Common myeloid progenitor, CD34-positive (primary cell): ENCODE results near the gene CACNG4.

Experiments used
- CTCF ChIA-PET: fragments of 350-600 bp; sonication (Branson Sonifier 250); formaldehyde crosslinking; loops from one replicate; lab custom pipeline; 2021; ENCODE audit warnings: antibody characterized with exemption; lab: Charles Lee
- POLR2A ChIA-PET: fragments of 350-600 bp; sonication (Branson Sonifier 250); formaldehyde crosslinking; loops from one replicate; lab custom pipeline; 2021; ENCODE audit warnings: antibody characterized with exemption; lab: Charles Lee
- DNase-seq, 3 donors: peaks; one replicate each; pipeline versions ENCODE4 v3.0.0 to v3.0.0-alpha.2; 2013
- H3K27ac ChIP-seq, 2 experiments: 1 replicate in 1 of 2; 2 replicates in 1 of 2; pipeline ENCODE4 v1.7.0; 2013; ENCODE audit warnings: inconsistent platforms in 2 of 2, low read length in 2 of 2, mild to moderate bottlenecking in 2 of 2, low read depth in 1 of 2, moderate library complexity in 1 of 2; ENCODE audit not compliant: severe bottlenecking in 2 of 2, insufficient read depth in 1 of 2, poor library complexity in 1 of 2
- H3K27me3 ChIP-seq, 5 experiments: replicated peaks in 2 of 5; 1 replicate in 3 of 5; 2 replicates in 2 of 5; pipeline versions ENCODE4 v1.6.1 to v1.7.0; 2013; ENCODE audit warnings: low read length in 4 of 5, mild to moderate bottlenecking in 2 of 5, moderate library complexity in 2 of 5, inconsistent platforms in 1 of 5; ENCODE audit not compliant: insufficient read depth in 5 of 5, control insufficient read depth in 4 of 5
- H3K36me3 ChIP-seq, 4 experiments: 1 replicate in 2 of 4; 2 replicates in 2 of 4; pipeline versions ENCODE4 v1.6.1 to v1.7.0; 2013; ENCODE audit warnings: low read length in 3 of 4, control low read depth in 1 of 4, mild to moderate bottlenecking in 1 of 4; ENCODE audit not compliant: control insufficient read depth in 4 of 4, insufficient read depth in 4 of 4
- H3K4me1 ChIP-seq, 4 experiments: 1 replicate in 3 of 4; 2 replicates in 1 of 4; pipeline versions ENCODE4 v1.6.1 to v1.7.1; 2013; ENCODE audit warnings: low read length in 3 of 4, mild to moderate bottlenecking in 3 of 4, control low read depth in 1 of 4, inconsistent platforms in 1 of 4, moderate library complexity in 1 of 4; ENCODE audit not compliant: control insufficient read depth in 4 of 4, insufficient read depth in 4 of 4; ENCODE audit errors: control extremely low read depth in 1 of 4
- H3K4me3 ChIP-seq, 7 experiments: 1 replicate in 4 of 7; 2 replicates in 3 of 7; pipeline versions ENCODE4 v1.5.1 to v1.7.0; 2013; ENCODE audit warnings: mild to moderate bottlenecking in 7 of 7, low read length in 6 of 7, moderate library complexity in 6 of 7, inconsistent platforms in 2 of 7, low read depth in 2 of 7, control low read depth in 1 of 7; ENCODE audit not compliant: insufficient read depth in 4 of 7, control insufficient read depth in 1 of 7; ENCODE audit errors: extremely low read depth in 1 of 7
- H3K9me3 ChIP-seq, 5 experiments: 1 replicate in 4 of 5; 2 replicates in 1 of 5; pipeline versions ENCODE4 v1.6.1 to v1.7.1; 2013; ENCODE audit warnings: low read length in 4 of 5, mild to moderate bottlenecking in 2 of 5, inconsistent platforms in 1 of 5, low read depth in 1 of 5, moderate library complexity in 1 of 5; ENCODE audit not compliant: control insufficient read depth in 4 of 5, insufficient read depth in 2 of 5; ENCODE audit errors: control extremely low read depth in 1 of 5
- WGBS: methylation state at CpG from one replicate; pipeline ENCODE4 v1.1.5; 2013; ENCODE audit not compliant: insufficient coverage; 5-methylcytosine and 5-hydroxymethylcytosine counted together

Gene CACNG4

DNA sequence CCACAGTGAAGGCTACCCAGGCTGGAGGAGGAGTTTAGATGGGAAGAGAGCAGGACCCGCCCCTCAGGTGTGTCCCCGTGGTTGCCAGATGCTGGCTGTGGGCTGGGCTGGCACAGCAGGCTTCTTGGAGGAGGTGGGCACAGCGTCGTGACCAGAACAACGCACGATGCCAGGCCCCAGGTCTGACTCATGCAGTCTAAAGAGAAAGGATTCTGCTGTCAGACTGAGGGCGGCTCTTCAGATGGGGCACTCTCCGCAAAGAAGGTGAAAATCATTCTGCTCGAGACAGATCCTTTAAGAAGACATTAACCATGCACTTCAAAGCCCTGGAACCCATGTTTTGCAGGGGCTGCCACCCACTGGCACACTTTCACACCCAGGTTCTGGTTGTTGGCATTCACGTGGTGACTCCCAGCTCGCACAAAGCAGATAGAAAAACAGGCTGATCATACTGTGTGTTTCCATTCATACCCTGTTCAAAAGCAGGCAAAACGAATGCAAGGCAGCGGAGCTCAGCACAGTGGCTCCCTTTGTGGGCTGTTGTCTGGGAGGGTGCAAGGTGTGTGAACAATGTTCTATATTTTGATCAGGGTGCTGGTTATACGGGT, 19.0 kb downstream of the CACNG4 start:
- ChIA-PET CTCF (no interaction called here), POLR2A (no interaction called here)
- H3K4me3 ChIP-seq = no peak overlapping the region
- H3K27ac ChIP-seq = no peak overlapping the region
- WGBS = 59% methylated on average over 12 of the region's 14 CpGs
- no peaks in the 10 kb centered on the region for H3K4me1 ChIP-seq
- H3K36me3 ChIP-seq = no peaks in the 10 kb centered on the region
- no peaks in the 10 kb centered on the region for H3K9me3 ChIP-seq
- peaks cover 0 to 42% (median 5%) of the 10 kb centered on the region in 5 experiments for H3K27me3 ChIP-seq
- DNase-seq = no peak

DNA sequence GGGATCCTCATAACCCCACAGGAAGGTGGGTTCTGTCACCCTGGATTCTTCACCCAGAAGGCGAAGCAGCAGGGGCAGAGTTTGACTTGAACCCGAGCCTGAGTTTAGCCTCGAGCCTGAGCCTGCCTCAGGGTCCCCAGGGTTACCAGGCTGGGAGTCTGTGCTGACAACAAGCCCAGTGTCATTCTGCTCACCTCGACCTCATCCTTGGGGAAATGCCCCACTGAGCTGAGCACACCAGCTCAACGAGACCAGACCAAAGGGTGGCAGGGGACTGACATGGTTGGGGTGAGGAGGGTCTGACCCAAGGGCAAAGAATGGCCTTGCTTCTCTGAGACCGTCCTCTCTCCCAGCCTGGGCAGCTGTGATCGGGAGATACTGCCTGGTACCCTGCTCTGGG, 20.2 kb downstream of the CACNG4 start:
- Histone ChIP-seq H3K36me3 (no peaks in the 10 kb centered on the region), H3K4me3 (no peak overlapping the region), H3K27me3 (peaks cover 0 to 44% (median 5%) of the 10 kb centered on the region in 5 experiments), H3K27ac (no peak overlapping the region), H3K9me3 (no peaks in the 10 kb centered on the region), H3K4me1 (no peaks in the 10 kb centered on the region)
- DNase-seq = no peak
- 93% methylated on average over 7 of the region's 7 CpGs for WGBS
- ChIA-PET CTCF (no interaction called here), POLR2A (no interaction called here)

DNA sequence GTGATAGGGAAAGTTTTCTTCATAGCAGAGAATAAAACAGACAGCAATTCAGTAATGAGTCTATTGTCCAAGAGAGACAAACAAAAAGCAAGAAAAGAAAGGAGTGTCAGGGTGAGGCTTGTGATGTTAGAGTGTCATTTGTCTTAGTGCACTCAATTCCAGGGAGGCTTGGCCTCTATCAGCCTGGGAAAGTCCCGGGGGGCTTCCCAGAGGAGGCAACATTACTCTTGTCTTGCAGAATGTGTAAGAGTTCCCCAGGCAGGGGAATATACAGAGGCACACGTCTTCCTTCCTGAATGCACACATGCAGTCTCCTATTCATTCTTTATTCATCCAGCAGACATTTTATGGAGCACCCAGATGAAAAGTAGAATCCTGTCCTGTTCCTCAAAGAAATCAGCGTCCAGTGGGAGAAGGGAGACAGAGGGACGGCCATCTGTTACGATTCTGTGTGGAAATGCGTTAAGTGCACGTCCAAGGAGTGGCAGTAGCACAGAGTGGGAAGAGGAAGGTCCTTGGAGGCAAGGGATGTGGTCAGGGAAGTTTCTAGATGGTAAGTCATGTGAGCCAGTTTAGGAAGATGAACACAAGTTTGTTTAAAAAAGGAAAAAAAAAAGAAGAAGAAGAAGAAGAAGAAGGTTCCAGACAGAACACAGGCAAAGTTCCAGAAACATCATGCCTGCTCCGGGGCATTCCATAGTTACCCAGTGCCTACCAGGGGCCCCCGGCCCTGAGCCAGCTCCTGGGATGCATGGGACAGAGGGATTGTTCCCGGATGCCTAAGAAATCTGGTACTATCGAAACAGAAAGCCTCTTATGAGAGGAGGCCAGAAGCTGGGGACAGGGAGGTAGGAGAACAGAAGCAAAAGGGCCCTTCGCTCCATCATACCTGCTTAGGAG, 21.1 kb downstream of the CACNG4 start:
- no peak overlapping the region for H3K4me3 ChIP-seq
- no peak for DNase-seq
- H3K36me3 ChIP-seq = no peaks in the 10 kb centered on the region
- POLR2A ChIA-PET = no interaction called here
- WGBS = 82% methylated on average over 12 of the region's 12 CpGs
- H3K9me3 ChIP-seq = no peaks in the 10 kb centered on the region
- no peak overlapping the region for H3K27ac ChIP-seq
- no peaks in the 10 kb centered on the region for H3K4me1 ChIP-seq
- CTCF ChIA-PET = no interaction called here
- peaks cover 0 to 44% (median 5%) of the 10 kb centered on the region in 5 experiments for H3K27me3 ChIP-seq

DNA sequence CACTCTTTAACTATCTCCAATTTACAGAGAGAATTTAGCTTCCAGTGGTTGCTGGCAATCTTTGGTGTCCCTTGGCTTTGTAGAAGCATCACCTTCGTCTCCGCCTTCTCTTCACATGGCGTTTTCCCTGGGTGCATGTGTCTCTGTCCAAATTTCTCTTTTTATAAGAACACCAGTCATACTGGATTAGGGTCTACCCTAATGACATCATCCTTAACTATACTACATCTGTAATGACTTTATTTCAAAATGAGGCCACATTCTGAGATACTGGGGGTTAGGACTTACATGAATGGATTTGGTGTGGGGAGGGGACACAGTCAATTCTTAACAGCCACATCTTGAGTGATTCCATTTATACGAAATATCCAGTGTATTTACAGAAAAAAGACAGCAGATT, 22.2 kb downstream of the CACNG4 start:
- H3K27me3 ChIP-seq = peaks cover 0 to 40% (median 5%) of the 10 kb centered on the region in 5 experiments
- no peak overlapping the region for H3K27ac ChIP-seq
- no peaks in the 10 kb centered on the region for H3K36me3 ChIP-seq
- 100% methylated on average over 4 of the region's 4 CpGs for WGBS
- H3K9me3 ChIP-seq = no peaks in the 10 kb centered on the region
- ChIA-PET CTCF (no interaction called here), POLR2A (no interaction called here)
- no peak for DNase-seq
- H3K4me3 ChIP-seq = no peak overlapping the region
- H3K4me1 ChIP-seq = no peaks in the 10 kb centered on the region

DNA sequence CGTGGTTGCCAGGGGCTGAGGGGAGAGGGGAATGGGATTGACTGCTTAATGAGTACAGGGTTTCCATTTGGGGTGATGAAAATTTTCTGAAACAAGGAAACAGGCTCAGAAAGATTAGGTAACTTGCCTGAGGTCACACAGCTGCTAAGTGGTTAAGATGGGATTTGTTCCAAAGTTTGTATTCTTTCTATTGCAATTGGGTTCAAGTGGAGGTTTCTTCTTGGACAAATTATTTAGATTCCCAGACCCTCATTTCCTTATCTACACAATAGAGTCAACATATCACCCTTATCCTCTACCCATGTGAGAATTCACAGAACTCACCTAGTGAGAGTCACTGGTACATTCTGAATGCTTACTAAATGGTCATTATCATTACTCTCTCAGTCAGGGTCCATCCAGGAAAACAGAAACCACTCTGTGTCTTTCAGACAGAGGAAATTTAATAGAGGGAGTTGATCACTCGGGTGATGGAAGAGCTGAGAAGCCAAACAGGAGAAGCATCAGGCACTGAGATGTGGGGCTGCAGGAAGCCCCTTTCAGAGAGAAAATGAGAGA, 22.6 kb downstream of the CACNG4 start:
- WGBS = 88% methylated on average over 2 of the region's 2 CpGs
- ChIA-PET POLR2A (no interaction called here), CTCF (no interaction called here)
- Histone ChIP-seq H3K27ac (no peak overlapping the region), H3K4me3 (no peak overlapping the region), H3K9me3 (no peaks in the 10 kb centered on the region), H3K27me3 (peaks cover 0 to 40% (median 5%) of the 10 kb centered on the region in 5 experiments), H3K36me3 (no peaks in the 10 kb centered on the region), H3K4me1 (no peaks in the 10 kb centered on the region)
- DNase-seq = no peak

DNA sequence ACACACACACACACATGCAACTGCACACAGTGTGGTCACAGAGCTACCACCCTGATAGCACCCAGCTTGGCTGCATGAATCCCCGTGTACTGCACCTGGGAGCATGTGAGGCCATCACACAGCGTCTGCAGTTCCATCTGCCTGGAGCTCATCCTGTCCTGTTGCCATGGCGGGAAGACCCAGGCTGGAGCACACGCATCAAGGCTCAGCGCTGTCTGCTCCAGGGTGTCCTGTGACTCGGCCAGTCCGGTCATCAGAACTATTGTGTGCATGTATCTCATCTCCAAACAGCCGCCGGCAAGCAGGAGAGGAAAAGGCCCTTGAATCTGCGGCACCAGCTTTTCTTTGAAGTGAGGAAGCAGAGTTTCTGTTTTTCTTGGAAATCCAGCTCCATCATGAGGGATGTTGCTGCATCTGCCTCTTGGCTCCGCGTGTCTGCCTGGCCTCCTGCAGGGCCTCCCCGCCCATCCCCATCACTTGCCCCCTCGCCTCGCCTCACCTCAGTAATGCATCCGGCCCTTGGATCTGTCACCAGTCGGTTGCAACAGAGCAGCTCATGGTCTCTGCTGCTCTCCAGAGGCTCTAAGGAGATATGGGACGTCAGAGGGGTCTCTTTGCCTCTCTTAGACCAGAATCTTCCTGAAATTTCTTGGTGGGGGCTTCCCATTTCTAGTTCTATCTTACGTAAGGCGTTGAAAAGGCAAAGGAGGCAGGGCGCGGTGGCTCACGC, 23.7 kb downstream of the CACNG4 start:
- CTCF ChIA-PET = no interaction called here
- WGBS = 68% methylated on average over 18 of the region's 23 CpGs
- POLR2A ChIA-PET = no interaction called here

More for the DNA sequence above, 23.7 kb downstream of the CACNG4 start:
- DNase-seq = no peak
- Histone ChIP-seq H3K4me1 (no peaks in the 10 kb centered on the region), H3K9me3 (no peaks in the 10 kb centered on the region), H3K36me3 (no peaks in the 10 kb centered on the region), H3K27me3 (peaks cover 0 to 39% (median 5%) of the 10 kb centered on the region in 5 experiments), H3K27ac (no peak overlapping the region), H3K4me3 (no peak overlapping the region)
